HG03457 (cell line): ENCODE results near the gene FAM83F.
"Not testable (repeated sequence)": the region's sequence is repeated elsewhere in the genome, so short reads cannot be mapped to it uniquely, and the experiment has no call there.

Experiments
- ATAC-seq: cut with Tn5 transposase; IDR thresholded peaks from one replicate; pipeline ENCODE4 v1.9.1; 2021; ENCODE audit warnings: moderate number of reproducible peaks; ENCODE audit not compliant: unreplicated experiment

The FAM83F gene

DNA sequence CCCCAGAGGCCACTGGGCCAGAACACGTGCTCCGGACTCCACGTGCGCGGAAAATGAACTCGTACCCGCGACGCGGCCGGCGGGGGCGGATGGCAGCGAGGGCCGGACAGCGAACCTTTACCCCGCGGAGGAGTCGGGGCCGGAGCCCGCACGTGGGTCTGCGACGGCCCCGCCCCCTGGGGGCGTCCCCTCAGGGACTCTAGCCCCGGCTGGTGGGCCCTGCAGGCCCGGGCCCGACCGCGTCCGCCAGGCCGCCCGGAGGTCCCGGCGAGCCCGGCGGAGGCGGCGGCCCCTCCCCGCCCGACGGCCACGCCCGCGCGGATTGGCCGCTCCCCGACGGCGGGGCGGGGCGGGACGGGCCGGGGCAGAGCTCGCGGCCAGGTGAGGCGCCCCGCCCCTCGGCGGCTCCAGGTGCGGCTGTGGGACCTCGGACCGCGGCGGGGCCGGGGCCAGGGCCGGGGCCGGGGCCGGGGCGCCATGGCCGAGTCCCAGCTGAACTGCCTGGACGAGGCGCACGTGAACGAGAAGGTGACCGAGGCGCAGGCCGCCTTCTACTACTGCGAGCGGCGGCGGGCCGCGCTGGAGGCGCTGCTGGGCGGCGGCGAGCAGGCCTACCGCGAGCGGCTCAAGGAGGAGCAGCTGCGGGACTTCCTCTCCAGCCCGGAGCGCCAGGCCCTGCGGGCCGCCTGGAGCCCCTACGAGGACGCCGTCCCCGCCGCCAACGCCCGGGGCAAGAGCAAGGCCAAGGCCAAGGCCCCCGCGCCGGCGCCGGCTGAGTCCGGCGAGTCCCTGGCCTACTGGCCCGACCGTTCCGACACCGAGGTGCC lies at the start of gene FAM83F:
FAM83F (plus strand) TSS at position 389 of the 827 bp plus-strand sequence; CDS start at position 478, 89 bp downstream.
- no peak for ATAC-seq

DNA sequence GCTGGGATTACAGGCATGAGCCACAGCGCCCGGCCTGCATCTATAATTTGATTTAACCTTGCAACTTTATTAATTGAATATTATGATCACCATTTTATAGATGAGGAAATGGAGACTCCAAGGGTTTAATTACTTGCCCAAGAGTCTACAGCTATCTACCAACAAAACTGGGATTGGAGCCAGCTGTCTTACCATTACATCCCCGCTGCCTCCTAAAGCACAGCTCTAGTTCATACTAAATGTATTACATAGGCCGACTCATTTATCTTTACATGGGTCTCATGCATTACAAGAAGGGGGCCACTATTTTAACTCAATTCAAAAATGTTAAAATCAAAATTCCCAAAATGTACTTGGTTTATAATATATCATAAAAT lies 48.6 kb upstream of the FAM83F start:
- ATAC-seq = no peak

DNA sequence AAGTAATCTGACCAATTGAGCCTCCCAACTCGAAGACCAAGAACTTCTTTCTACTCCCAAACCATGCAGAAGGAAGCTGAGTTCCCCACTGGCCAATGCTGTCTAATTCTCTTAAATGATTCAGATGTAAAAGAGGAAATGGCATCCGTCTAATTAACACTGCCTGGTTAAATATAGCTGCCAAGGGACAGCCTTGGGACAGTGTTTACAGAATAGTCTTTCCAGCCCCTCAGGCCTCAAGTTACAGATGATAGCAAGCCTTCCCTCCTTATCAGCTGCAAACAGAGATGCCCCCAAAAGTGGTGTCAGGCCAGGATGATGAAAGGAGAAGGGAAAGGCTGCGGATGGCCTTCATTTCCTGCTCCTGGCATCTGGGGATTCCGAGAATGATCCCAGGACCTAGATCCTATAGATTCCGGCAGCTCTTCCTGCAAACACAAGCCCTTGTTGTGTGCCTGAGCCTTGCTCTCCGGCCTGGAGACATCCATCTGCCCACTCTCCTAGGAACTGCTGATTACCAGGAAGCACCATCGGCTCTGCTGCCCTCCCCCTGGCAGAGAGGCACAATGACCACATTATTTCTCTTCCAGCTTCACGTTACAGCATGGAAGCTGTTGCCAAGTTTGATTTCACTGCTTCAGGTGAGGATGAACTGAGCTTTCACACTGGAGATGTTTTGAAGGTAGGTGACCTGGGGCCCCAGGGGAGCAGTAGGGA lies 48.1 kb upstream of the FAM83F start:
- no peak for ATAC-seq

DNA sequence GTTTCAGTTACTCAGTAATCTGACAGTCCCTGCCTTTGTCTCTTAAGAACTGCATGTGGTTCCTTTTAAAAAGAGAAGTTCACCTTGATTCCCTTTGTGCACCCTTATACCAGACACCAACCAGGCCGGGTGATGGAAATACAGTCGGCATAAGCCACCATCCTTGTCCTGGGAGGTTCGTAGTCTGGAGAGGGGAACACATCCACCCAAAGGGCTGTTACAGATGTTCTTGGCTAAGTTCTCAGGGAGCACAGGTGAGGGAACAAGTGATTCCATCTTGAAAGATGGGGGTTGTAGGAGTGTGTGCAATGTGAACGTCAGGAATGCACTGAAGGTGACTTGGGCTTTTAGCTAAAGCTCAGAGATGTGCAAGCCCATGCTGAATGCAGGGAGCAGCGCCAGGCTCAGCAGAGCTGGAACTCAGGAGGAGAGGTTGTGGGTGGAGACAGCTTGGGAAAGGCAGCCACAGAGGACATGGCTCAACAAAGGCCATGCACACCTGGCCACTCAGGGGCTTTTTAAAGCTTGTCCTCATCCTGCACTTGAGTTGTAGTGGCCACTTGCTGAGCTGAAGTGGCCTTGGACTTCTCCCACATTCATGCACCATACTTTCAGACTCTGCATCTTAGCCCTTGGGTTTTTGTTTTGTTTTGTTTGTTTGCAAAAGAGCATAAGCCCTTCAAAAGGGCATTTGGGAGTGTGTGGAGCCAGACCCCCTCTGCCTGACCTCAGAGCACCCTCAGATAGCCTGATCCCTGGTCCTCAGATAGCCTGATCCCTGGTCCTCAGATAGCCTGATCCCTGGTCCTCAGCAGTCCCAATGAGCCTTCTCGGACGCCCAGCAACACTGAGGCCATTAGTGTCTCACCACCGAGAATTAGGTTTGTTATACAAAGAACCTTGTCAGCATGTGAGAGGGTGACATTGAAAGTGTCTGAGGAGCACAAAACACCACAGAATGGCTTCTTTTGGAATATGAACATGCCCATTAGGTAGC lies 47.2 kb upstream of the FAM83F start:
- no peak for ATAC-seq

DNA sequence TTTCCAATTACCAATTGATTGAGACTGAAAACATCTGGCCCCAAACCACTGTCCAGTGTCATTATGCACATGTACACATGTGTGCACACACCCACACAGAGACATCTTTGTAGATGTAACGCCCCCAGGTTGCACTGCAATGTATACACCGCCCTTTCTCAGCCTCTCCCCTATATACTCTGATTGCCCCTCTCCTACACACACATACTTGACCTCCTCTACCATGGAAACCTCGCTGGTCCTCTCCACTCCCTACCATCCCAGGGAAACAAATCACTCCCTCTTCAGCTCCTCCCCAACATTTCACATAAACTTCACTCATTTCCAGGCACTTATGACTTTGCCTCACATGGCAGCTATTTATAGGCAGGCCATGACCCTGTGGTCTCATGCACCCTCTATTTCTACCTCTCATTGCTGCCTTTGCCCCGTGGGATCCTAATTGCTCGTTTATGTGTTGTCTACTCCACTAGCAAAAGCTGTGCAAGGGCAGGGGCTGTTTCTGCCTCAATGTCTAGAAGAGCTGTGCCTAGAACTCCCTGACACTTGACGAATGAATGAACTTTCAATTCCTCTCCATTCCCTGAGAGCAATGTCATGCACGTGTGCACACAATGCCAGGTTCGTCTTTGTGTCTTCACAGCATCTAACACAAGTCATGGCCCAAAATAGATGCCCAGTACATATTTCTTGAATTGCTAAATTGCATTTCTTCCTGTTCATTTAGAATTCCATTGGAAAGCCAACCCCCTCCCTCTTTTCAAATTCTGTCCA lies 44.6 kb upstream of the FAM83F start:
- no peak for ATAC-seq

DNA sequence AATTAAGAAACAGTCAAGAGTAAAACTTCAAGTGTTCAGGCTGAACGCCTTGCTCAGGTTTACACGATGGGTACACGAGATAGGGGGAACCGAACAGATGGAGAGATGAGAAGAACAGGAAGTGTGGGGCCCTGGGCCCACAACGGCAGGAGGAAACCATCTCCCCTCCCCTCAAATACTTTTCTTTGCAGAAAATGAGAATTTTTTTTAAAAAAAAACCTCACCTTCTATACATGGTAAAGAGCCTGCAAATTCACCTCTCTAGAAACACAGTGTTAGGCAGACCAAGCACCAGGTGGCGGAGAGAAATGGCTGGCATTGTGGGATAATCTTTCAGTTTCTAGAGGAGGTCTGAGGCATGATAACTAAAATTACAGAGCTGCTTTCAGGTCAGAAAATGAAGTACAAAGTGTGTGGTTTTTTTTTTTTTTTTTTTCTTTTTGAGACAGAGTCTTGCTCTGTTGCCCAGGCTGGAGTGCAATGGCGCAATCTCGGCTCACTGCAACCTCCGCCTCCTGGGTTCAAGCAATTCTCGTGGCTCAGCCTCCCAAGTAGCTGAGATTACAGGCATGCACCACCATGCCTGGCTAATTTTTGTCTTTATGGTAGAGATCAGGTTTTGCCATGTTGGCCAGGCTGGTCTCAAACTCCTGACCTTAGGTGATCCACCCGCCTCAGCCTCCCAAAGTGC lies 43.0 kb upstream of the FAM83F start:
- ATAC-seq = not testable (repeated sequence)

DNA sequence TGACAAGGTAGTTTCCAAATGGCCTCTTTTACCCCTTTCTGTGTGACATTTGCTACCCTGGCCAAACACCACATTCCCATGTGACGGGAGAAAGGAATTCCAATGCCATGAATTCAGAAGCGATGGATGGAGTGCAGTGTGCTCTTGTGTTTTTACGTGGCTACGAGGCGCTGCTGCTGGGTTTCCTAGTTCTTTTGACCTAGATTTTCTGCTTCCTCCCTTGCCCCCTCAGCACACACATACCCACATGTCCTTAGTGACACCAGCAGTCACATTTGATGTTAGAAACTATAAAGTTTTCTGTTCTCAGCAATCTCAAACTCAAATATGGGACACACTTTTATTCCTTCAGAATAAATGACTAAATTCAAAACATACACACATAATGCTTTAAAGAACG lies 42.4 kb upstream of the FAM83F start:
- ATAC-seq = no peak

DNA sequence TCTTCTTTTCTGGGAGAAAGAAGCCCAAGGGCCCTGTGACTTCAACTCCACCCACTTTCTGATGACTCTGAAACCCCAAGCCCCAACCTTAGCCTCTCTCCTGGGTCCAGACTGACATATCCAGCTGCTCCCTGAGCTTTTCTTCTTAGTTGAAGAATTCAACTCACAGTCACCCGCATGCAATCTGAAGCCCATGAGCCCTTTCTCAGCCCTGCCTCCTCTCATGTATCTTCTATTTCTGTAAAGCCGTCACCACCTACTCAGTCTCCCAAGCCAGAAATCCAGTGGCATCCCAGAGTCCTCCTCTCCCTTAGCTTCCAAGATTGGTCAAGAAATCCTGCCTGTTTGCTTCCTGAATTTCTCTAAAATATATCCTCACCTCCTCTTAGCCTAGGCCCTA lies 41.7 kb upstream of the FAM83F start:
- no peak for ATAC-seq

DNA sequence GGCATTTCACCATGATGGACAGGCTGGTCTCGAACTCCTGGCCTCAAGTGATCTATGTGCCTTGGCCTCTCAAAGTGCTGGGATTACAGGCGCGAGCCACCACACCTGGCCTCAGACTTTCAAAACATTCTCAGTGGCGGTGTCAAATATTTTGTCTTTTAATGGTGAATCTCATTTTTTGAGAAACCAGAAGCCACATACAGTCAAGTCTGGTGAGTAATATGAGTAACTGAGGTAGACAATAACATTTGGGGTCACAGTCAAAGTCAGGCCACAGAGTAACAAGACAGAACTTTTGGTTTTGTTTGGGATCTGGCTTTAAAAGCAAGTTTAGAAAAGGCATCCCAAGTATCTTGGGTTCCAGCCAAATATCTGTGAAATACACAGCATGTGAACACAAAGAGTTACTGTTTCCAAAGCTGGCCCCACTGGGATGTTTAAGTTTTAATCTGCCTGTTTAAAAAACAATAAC lies 40.1 kb upstream of the FAM83F start:
- no peak for ATAC-seq

DNA sequence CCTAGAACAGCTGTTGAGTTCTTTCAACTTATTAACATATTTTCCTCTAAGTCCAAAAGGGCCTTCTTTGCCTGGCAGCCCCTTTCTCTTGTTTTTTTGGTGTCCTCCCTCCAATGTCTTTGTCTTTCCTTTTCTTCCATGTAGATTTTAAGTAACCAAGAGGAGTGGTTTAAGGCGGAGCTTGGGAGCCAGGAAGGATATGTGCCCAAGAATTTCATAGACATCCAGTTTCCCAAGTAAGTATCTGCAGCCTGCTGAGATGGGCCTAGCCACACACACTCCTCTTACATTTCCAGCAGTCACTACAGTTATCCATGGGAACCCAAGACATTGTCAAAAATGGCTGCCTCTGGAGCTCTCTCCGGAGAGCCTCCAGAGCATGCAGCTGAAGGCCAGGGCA lies 39.1 kb upstream of the FAM83F start:
- ATAC-seq = no peak

DNA sequence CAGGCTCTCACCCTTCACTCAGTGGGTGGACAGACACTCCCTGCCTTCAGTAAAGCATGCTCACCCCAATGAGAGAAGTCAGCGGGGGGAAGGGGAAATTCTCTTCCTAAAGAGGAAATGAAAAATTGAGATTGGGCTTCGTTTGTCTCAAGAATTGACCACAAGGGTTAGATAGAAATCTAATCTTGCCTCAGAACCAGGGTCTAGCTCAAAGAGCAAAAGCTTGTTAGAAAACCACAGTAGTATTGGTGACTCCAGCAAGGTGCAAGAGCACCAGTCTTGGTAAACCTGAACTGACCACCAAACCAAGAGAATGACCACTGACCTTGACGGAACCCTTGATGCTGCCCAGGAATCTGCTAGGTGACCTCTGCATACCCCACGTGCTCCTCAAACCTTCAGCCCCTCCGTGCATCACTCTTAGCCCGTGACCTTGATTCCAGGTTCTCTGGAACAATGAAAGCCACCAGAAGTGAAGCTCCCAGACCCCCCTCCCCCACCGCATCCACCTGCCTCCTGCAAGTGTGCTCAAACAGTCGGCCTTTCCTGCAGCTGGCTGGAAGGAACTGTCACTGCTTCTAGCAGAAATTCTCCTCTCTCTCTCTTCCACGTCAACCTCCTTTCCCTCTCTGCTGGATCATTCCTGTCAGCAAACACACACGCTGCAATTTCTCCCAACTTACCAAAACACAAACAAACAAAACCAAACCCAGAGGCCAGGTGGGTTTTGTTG lies 37.7 kb upstream of the FAM83F start:
- ATAC-seq = no peak

DNA sequence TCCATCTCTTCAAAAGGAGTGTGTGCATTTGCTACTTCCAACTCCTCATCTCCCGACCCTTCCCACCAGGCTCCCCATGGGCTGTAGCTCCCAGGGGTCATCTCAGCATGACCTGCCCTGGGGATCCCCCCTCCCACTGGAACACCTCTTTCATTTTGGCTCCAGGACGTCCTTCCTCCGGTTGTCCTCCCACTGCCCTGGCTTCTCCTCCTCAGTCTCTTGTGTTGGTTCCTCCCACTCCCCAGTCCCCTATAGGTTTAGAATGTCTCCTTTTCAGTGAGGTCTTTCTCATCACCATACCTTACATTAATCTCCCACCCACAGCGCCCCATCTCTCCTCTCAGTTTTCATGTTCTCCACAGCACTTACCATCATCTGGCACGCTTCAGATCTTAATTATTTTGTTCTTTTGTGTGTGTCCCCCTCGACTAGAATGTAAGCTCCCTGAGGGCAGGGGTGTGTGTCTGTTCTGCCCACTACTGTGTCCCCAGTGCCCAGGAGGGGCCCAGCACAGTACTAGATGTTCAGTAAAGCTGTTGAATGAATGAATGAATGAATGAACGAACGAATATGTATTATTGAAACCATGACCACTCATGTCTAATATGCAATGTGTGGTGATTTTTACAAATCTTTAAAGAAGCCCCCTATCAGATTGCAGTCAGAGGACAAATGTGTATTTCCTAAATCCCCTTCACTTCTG lies 36.6 kb upstream of the FAM83F start:
- no peak for ATAC-seq

DNA sequence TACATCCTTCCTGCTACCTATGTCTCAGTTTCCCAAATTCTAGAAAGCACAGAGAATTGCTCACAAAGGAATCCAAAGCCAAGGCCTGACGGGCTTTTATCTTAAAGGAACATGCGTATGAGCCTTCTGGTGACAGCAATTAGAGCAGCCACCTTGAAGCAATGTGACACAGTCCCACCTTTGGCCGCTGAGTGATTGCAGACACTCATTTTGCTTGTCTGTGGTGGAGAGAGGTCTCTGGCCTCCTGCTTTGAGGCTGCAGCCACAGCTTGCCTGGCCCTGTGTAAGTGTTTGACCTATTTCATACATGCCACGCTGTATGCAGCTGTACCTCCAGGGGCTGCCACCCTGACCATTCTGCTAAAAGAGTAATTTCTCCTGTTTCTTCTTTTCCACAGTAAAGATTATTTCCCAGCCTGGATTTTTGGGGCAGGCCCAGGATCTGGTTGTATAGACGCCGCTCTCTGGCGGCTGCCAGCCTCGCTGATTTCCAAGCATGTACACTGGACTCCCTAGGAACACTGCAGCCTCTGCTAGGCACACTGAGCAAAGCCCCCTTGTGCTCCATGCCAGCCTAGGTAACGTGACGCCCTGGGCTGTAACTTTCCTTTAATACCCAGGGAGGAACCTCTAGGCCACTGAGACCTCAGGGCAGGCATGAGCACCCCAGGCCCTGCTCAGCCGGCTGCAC lies 35.7 kb upstream of the FAM83F start:
- no peak for ATAC-seq

DNA sequence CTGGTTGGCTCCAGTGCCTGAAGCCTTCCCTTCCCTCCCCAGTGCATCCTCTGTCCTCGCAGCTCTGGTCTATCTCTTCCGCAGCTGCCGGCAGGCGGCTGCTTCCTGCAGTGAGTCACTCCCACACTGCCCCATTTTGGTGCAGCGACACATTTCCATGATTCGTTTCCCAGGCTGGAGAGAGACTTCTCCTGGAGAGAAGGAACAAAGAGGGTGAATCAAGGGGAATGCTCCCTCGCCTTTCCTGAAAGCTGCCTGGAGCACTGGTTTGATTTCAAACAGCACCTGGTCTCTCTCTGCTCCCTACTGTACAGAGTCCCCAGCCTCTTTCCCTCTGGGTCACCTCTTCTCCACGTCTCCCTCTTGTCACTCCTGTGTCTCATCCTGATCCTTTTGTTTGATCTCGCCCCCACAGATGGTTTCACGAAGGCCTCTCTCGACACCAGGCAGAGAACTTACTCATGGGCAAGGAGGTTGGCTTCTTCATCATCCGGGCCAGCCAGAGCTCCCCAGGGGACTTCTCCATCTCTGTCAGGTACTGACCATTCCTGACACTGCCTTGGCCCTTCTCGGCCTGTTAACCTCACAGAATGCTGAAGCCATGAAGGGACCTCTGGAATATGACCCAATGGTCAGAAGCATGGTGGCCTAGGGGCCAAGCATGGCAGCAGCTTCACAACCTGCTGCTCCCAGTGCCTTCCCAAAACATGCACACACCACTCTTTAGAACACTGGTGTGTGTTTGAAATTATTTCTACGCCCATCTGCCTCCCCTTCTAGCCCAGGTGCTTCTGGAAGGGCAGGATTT lies 34.9 kb upstream of the FAM83F start, which contains the start of gene TMA7B:
TMA7B (plus strand) TSS at position 758 of the 808 bp plus-strand sequence. CDS start 3,978 bp downstream, outside the sequence.
- ATAC-seq = no peak

DNA sequence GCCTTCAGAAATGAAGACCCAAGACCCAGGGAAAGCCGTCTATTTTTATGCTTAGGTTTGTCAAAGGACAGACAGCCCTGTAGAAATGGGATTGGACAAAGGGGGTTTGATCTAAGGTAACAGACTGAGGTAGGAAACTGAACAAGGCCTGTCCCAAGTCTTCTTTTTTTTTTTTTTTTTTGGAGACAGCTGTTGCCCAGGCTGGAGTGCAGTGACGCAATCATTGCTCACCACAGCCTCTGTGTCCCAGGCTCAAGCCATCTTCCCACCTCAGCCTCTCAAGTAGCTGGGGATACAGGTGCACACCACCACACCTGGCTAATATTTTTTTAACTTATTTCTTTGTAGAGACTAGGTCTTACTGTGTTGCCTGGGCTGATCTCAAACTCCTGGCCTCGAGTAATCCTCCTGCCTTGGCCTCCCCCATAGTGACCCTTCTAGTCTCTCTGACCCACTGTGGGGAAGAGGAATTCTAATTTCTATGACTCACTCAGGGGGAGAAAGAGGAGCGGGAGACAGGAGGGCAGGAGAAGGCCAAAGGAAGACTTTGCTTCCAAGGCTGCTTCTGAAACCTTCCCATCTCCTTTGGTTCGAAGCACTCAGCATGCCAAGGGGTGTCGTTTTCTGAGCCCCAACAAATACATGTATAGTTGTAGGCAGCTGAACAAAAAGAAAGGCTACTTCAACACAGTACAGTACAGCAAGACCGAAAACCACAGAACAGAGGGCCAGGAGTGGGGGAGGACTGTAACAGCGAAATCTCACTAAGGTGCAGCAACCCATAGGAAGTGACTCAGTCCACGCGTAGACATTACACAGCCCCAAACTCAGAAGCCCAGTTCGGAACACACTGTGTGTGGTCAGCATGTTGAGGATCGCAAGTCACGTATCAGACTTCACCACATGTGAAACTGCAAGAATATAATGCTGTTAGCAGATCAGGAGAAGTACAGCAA lies 33.7 kb upstream of the FAM83F start:
- no peak for ATAC-seq

DNA sequence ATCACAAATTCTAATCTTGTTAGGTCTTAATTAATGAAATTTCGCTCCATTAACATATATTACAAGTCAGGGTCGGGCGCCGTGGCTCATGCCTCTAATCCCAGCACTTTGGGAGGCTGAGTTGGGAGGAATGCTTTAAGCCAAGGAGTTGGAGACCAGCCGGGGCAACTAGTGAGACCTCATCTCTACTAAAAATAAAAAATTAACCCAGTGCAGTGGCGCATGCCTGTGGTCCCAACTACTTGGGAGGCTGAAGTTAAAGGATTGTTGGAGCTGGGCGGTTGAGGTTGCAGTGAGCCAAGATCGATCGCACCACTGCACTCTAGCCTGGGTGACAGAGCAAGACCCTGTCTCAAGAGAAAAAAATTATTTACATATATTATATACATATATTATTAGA lies 32.7 kb upstream of the FAM83F start:
- no peak for ATAC-seq
